Measurements from ENCODE around the gene STIM1.

STIM1 gene

DNA sequence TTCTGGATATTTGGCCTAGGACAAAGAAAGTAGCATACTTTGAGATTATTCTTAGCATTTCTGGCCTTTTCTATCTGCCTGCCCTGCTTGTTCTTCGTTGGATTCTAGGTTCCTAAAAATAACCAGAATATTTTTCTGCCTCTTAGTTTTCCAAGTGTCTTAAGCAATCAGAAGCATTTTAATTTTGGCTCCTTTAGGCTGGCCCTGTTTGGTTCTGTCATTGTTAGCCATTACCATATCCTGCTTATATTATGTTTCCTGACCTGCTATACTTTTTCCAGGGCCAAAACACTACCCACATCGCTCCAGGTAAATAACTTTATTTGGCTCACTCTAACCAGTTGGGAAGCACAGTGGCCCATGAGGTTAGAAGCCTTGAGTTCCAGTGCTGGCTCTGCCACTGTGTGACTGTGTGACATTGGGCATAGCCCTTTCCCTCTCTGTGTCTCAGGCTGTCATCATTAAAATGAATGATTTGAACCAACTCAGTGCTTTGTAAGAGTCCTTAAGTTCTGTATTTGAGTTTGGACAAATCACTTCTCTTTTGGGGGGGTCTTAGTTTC is 91.1 kb downstream of the STIM1 start:
- no peak for DNase-seq (ENCODE audit: extremely low read depth in 1 of 2, low read depth in 1 of 2)

DNA sequence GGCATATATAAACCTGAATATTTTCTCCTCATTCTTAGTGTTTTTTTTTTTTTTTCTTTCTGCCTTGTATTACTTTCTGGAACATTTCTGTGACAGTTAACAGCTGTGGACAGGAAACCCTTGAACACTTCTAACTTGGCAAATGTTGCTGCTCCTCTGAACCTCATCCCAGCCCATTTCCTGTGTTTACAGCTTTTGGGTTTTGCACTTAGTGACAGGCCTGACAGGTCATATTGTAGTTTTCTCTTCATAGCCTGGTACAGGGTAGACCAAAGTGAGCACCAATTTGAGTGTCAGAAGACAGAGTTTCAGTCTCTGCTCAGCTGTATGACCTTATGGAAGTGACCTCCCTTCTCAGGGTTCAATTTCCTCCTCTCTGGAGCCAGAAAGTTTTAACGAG is 91.6 kb downstream of the STIM1 start:
- peak; percentile 10 to 28 for DNase-seq (ENCODE audit: extremely low read depth in 1 of 2, low read depth in 1 of 2)

DNA sequence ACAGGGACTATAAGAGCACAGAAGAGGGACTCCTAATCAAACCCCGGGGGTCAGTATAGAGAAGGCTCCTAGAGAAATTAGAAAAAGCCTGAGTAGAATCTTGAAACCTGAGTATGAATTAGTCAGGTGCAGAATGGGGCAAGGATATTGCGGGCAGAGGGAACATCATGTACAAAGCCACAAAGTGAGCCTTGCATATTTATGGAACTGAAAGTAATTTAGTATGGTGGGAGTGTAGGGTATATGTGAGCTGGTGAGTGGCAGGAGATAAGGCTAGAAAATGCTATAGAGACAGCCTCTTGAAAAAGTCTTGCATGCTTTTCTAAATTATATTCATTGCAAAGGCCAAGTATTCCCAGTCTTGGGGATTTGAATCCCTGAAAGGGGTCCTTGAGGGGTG is 93.7 kb downstream of the STIM1 start:
- no peak for DNase-seq (ENCODE audit: extremely low read depth in 1 of 2, low read depth in 1 of 2)

DNA sequence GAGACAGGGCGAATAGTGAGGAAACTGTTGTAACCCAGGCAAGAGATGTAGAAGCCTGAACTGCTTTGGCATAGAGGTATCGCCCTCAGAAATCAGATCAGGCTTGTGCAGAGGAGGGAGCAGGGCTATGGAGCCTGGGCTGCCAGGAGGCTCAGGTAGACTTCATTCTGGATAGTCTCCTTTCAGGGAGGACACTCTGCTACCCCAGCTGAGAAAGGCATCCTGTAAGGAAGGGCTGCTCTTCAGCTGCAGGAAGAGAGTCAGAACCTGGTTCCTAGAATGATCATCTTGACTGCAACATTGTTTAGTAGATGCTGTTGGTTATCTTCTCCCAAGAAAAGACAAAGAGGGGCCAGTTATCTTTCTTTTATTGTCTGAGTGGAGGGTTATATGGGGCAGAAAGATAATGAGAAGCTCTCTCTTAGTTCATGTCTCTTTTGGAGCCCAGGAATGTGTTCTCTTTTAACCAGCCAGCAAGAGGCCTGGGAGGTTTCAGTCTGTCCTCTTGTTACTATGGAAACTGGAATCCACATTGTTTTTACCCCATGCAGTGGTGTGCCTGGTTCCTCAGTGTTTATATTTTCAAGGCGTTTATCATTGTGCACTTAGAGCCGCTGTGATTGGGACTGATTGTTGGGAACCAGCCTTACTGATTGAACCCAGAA is 95.7 kb downstream of the STIM1 start:
- DNase-seq (ENCODE audit: extremely low read depth in 1 of 2, low read depth in 1 of 2), result no peak

DNA sequence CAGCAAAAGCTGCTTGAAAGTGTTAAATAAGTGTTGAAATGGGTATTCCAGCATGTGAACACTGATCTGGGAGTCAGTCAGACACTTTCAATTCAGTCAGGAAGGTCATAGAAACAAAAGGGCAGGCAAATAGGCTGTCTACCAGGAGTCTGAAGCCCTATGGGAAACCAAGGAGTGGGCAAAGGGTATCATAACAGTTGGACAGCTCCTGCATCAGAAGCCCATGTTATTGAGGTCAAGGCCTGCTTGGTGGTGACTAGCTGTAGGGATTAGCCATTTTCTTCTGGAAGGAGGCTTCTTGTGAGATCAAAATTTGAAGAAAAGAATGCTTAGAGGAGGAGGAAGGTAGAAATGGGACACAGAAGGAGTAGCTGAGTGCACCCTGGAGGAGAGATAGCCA is 97.3 kb downstream of the STIM1 start:
- DNase-seq (ENCODE audit: extremely low read depth in 1 of 2, low read depth in 1 of 2), result no peak

DNA sequence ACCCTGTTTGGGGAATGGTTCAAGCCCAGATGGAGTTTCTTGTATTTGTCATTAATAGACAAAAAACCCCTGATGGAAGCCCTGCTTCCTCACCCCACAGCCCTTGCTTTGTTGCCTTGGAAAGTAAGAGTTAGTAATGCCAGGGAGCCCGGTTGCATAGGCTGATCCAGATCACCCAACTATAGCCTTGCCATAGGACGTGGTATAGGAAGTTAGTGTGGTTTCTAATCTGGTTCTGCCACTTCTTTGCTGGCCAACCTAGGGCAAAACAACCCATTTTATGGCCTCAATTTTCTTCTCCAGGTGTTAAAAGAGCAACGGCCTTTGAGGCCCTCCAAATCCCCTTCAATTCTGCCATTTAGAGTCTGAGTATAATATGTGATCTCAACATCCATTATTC is 97.9 kb downstream of the STIM1 start:
- no peak for DNase-seq (ENCODE audit: extremely low read depth in 1 of 2, low read depth in 1 of 2)

DNA sequence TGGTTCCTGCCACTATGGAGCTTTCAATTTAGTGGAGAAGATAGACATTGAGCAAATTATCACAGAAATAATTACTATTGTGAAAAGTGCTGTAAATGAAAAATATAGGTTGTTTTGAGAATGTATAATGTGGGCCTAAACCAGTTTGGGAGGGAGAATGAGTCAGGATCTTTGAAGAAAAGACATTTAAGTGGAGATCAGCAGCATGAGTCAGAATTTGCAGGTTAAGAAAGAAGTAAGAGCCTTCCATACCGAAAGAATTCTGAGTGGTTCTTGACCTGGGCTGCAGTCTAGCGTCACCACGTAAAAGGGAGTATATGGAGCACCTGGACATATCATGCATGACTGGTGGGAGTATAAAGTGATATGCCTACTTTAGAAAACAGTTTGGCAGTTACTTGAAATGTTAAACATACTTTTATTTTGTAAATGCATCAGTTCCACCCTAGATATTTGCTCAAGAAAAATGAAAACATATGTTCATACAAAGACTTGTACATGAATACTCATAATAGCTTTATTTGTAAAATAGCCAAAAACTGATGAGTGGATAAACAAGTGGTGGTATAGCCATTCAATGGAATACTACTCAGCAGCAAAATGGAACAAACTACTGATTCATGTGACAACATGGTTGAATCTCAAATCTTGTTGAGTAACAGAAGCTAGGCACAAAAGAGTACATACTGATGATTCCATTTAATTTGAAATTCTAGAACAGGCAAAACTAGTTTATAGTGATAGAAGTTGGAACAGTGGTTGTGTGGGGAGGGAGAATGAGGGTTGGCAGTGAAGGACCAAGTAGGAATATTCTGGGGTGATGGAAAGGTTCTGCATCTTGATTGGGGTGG is 99.2 kb downstream of the STIM1 start:
- DNase-seq (ENCODE audit: extremely low read depth in 1 of 2, low read depth in 1 of 2), result no peak

DNA sequence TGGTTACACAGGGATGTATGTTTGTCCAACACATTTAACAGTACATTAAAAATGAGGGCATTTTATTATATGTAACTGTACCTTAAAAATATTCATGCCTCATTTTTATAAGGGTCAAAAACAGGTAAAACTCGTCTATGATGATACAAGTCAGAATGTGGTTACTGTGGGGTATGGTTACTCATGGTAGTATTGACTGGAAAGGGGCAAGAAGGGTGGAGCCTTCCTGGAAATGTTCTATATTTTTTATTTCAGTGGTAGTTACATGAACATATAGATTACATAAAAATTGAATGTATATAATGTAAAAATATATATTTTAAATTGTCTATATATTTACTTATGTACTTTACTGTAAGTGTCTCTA is 99.8 kb downstream of the STIM1 start:
- DNase-seq (ENCODE audit: extremely low read depth in 1 of 2, low read depth in 1 of 2), result no peak

DNA sequence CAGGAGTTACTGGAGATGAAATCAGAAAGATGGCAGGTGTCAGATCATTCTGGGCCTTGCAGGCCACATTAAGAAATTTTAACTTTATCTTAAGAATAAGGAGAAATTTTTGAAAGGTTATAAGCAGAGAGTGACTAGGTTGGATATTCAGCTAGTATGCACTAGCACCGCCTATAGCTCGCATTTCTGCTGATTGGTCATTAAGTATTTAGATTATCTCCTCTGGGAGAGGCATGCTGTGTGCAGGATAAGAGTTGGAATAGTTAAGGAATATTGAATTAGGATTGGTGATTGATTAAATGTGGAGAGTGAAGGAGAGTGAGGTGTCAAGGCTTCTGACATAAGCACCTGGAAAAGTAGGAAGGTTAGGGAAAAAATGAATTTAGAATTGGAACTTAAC is 100.6 kb downstream of the STIM1 start:
- no peak for DNase-seq (ENCODE audit: extremely low read depth in 1 of 2, low read depth in 1 of 2)

DNA sequence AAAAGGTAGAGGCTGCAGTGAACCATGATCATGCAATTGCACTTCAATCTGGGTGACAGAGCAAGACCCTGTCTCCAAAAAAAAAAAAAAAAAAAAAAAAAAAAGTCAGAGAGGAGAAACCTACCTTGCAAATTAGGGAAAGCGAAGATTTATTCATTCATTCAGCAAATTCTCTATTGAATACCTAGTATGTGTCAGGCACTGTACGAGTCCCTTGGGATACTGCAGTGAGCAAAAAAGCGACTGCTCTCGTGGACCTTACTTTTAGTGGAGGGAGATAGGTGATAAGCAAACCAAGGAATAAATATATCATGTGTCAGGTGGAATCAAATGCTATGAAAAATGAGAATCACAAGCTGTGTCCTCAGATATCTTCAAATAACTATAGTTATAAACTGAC is 101.3 kb downstream of the STIM1 start:
- DNase-seq (ENCODE audit: extremely low read depth in 1 of 2, low read depth in 1 of 2), result no peak

DNA sequence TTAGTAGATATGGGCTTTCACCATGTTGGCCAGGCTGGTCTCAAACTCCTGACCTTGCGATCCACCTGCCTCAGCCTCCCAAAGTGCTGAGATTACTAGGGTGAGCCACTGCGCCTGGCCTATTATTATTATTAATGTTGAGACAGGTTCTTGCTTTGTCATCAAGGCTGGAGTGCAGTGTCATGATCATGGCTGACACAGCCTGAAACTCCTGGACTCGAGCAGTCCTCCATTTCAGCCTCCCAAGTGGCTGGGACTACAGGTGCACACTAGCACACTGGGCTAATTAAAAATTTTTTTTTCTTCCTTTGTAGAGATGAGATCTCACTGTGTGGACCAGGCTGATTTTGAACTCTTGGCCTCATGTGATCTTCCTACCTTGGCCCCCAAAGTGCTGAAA is 102.0 kb downstream of the STIM1 start:
- DNase-seq (ENCODE audit: extremely low read depth in 1 of 2, low read depth in 1 of 2), result no peak

DNA sequence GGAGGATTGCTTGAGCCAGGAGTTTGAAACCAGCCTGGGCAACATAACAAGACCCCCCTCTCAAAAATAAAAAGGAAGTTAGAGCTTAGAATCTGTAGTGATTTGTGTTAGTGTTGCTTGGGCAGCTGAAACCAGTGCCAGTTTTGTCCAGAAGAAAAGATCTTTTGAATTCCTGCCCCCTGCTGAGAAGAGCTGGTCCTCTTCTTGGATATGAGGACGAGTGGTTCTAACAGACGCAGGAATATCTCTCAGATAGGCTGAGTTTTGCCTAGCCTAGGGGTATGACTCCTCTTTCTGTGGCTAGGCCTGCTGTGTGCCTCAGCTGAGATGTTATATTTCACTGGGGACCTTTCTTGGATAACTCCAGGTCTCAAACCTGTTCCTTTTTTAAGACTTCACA is 102.8 kb downstream of the STIM1 start:
- DNase-seq (ENCODE audit: extremely low read depth in 1 of 2, low read depth in 1 of 2), result no peak

DNA sequence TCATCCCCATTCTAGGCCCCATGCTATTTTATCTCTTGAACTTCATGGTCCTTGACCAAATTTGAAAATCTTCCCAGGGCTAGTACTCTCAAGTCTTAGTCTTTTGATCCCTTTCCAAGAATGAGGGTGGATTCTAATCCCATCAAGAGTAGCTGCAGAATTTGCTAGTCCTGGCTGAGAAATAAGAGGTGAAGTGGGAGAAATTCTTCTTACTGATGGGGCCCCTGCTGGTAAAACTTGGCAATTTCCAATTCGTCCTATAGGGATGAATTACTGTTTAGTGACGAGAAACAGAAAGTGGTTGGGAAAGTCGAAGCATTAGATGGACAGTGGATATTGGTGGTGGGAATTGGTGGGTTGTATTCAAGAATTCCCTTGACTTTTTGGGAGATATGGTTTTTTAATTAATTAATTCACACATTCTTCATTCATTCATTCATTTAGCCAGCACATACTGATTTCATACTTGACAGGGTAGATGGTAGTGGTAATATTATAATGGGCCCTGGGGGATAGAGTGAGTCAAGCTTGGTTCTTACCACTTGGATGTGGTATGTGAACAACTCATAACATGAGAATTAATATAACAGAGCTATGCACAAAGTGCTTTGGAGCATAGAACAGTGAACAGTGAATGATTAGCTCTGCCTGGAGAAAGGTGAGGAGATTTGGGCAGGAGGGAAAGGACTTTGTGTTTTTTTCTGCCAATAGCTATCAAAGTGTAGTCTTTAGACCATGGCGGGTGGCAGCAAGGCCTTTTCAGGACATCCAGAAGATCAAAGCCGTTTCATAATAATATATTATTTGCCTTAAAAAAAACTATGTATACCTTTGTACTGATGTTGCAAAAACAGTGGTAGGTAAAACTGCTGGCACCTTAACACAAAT is 103.8 kb downstream of the STIM1 start:
- DNase-seq (ENCODE audit: extremely low read depth in 1 of 2, low read depth in 1 of 2), result no peak

DNA sequence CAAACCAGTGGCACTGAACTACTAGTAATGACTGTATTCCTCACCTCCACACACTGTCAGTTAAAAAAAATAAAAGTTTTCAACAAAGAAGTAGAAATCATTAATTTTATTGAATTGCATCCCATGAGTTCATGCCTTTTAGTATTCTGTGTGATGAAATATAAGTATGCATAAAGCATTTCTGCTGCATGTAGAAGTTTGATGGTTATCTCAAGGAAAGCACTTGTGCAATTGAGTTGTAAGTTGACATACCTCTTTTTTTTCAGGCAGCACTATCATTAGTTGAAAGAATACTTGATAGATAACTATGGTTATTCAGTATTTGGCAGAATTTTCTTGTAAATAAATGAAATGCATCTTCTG is 104.4 kb downstream of the STIM1 start:
- DNase-seq (ENCODE audit: extremely low read depth in 1 of 2, low read depth in 1 of 2), result no peak

DNA sequence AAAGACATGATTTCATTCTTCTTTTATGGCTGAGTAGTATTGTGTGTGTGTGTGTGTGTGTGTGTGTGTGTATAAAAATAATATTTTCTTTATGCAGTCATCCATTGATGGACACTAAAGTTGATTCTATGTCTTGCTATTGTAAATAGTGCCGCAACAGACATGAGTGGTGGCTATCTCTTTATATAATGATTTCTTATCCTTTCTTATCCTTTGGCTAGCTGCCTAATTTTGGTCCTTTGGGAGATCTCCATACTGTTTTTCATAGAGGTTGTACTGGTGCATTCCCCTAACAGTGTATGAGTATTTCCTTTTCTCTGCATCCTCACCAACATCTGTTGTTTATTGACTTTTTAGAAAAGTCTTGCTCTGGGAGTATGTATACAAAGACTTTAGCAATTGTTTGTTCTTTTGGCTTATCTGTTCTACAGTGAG is 107.0 kb downstream of the STIM1 start:
- no peak for DNase-seq (ENCODE audit: extremely low read depth in 1 of 2, low read depth in 1 of 2)

DNA sequence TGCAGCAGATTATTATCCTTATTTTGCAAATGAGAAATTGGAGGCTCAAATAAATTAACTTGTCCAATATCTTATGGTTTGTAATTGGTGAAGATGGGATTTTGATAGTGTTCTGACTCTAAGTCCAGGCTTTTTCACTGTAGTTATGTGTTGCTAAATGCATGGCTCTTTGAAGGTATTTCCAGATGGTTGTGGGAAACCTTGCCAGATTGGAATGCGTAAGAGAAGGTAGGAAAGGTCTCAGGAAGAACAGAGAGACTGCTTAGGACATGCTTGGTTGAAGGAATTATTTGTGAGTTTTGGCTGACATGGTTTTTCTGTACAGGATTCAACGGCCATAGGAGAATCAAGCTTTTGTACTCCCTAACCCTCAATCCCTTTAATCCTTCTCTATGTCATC is 108.6 kb downstream of the STIM1 start:
- no peak for DNase-seq (ENCODE audit: extremely low read depth in 1 of 2, low read depth in 1 of 2)

DNA sequence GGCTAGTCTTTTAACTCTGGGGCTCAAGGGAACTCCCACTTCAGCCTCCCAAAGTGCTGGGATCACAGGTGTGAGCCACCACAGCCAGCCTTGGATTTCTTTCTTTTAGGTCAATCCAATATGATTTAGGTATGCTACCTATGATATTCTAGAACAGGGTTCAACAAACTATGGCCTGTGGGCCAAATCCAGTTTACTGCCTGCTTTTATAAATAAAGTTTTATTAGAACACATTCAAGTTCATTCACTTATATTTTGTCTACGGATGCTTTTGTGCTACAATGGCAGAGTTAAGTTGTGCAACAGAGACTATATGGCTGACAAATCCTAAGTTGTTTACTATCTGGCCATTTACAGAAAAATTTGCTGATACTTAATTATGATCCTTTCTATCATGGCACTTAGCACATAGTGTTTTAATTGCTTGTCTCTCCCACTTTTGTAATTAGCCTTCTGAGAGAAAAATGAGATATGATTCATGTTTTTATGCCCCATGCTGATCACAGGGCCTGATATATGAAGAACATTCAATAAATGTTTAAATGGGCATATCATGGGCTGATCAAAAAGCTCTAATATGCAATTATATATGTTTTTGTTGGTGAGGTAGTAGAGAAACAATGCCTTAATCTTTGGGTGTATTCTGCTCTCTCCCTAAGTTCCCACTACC is 109.6 kb downstream of the STIM1 start:
- DNase-seq (ENCODE audit: extremely low read depth in 1 of 2, low read depth in 1 of 2), result no peak

DNA sequence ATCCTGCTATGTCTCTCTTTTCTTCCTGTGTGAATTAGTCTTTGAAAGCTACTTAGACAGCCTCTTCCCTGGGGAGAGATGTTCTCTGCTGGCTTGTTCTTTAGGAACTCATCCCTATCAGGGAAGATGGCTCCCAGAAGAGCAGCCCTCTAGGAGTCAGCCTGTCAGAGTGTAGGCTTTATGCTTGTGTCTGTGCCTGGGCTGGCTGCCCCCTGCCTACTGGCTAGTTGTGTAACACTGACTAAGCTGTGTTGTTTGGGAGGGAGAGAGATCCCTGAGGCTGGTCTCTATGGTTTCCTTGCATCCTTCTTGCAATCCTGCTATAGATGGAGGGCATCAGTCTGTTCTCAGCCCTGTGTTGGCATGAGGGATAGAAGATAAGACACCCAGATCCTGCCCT is 112.2 kb downstream of the STIM1 start:
- DNase-seq (ENCODE audit: extremely low read depth in 1 of 2, low read depth in 1 of 2), result no peak

DNA sequence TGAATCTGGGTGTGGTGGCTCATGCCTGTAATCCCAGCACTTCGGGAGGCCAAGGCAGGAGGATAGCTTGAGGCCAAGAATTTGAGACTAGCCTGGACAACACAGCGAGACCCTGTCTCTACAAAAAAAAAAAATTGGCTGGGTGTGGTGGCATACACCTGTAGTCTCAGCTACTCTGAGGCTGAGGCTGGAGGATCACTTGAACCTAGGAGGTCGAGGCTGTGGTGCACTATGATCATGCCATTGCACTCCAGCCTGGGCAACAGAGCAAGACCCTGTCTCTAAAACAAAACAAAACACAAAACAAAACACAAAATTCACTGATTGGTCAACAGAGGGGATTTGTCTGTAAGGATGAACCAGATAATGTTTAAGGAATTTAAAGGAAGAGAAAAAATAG is 113.7 kb downstream of the STIM1 start:
- DNase-seq (ENCODE audit: extremely low read depth in 1 of 2, low read depth in 1 of 2), result no peak

DNA sequence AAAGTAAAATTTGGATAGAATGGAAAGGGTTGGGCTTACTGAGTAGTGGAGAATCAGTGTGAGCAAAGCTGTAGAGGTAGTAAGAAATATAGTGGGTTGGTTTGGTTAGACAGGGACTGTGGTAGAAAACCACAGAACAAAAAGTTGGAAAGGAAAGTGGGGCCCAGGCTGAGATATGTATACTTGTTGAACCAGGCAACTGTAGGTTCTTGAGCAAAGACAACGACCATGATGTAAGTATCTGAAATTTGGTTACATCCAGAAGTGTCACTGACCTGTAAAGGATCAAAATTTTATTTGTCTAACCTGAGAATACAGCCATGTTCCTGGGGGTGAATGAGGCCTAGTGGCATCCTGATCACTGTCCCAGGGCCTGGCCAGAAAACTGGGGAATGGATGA is 114.1 kb downstream of the STIM1 start:
- no peak for DNase-seq (ENCODE audit: extremely low read depth in 1 of 2, low read depth in 1 of 2)

DNA sequence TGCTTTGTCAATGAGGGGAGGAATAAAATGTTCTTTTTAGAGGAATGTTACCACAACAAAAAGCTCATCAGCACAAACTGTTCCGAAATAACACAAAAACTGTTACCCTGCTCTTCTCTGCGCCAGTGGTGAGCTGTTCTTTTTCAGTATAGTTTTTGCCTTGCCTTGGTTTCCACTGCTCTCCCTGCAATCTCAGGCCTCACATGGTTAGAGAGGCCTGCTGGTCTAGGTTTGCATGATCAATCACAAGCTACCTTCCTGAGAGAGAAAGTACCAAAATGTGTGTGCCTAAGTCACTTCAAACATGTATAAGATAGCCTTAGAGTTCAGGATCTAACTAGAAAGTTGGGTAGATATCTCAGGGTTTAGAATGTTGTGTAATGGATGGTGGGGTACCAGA is 114.6 kb downstream of the STIM1 start:
- DNase-seq (ENCODE audit: extremely low read depth in 1 of 2, low read depth in 1 of 2), result no peak

All from activated CD8-positive, alpha-beta memory T cell treated with anti-CD3 and anti-CD28 coated beads for 1 hour (primary cell).